NCI-H460 (cell line): ENCODE results near the gene RAP2A. TPM values are rescaled to one million over a fixed set of nuclear protein-coding genes. Genes with fewer than 3 reads are reported as not detected.

Experiments
- DNase-seq: peaks from one replicate; pipeline ENCODE4 v3.0.0-alpha.2; 2016; ENCODE audit warnings: low read depth; ENCODE audit errors: extremely low read depth
- small RNA-seq, 2 experiments: library from RNA; depleted of rRNA; stranded (forward); fragments of <200 nt; gene quantifications; one replicate each; pipeline ENCODE3, GENCODE V24; 2014
- total RNA-seq: library from RNA; depleted of rRNA; stranded (reverse); fragments of >200 nt; shearing (Covaris generic); gene quantifications from 2 replicates; pipeline ENCODE4 v1.2.3, GENCODE V29; 2014; rRNA removed

RAP2A gene
- total RNA-seq, 1 experiment from 2014 or later: 17.5 TPM

DNA sequence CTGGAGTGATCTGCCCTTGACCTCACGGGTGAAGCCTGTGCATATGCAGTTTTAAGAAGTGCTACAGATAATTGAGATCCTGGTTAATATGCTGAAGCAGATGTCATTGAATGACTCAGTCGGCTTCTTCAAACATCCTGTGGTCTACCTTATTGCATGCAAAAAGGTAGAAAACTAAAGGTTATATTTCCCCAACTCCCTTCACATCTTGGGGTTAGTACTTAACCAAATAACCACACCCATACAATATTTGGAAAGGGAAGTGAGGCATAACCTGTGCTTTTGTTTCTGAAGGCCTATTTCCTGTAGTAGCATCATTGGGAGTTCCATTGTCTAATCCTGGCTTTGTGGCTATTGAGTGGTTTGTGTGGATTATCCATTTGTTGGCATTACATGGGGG is 58.3 kb downstream of the RAP2A start:
- DNase-seq: no peak

GRCh38 chr13:97492684-97493371 is 58.9 kb downstream of the RAP2A start:
- no peak for DNase-seq

DNA sequence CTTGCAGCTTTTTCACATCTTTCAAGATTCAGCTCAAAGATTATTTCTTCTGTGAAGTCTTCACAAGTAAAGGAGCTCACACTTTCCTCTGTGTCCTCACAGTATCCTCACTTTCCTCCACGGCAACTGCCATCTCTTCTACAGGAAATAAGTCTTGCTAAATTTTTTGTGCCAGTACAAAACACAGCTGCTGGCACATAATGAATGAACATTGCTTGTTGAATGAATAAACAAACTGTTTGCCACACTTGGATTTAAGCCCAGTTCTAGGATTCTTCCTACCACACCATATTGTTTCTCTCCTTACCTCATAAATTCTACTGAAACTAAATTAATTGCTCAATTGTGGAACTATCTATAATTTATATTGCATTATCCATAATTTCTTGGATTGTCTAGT is 59.5 kb downstream of the RAP2A start:
- DNase-seq: no peak

DNA sequence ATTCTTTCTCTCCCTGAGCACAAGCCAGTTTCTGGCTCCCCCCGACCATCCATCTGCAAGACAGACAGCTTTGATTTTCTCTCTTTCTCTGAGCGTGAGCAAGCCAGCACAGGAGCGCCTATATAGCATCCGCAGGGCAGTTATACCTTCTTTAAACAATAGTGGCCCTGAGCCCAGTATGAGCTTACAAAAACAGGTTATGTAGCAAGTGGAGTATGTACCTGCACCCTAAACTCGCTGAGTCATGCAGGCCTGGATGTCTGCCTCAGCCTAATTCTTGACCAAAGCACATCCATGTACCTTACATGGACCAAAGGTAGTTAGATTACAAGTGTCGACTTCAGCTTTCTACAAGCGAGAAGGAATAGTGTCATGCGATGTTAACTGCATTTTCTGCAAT is 61.7 kb downstream of the RAP2A start:
- no peak for DNase-seq

DNA sequence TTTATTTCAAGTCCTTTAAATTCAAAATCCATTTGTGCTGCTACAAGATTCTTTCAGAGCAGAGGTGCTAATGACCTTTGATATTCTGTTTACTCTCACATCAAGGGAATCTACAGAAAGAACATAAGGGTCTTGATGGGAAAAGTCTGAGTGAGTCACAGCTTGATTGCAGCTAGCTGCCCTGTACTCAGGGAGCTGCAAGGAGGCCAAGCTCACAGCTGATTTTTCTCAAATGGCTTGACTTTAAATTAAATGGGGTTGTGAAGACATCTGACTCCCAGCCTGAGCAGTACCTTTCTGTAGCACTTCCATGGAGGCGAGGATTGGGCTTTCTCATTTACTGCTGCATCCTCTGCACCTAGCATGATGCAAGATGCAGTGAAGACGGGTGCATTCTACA is 62.5 kb downstream of the RAP2A start:
- DNase-seq: no peak

- no peak for DNase-seq
These were observed 63.4 kb downstream of the RAP2A start for GRCh38 chr13:97497400-97497799.

DNA sequence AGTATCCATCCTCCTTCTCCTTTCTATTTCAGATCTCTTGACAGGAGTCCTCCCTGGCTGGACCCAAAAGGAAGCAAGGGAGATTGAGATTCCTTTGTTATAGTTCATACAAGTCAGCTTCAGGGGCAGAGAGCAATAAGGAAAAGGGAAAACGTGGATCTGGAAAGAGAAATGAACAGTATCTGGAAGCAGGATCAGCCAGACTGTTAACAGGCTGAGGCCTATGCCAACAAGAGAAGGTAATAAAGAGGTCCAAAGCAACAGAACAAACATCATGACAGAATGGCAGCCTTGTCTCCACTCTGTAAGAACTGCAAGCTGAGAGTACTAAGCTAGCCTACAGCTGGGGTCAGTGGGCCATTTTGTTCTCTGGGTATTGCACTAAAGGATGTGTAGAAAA is 64.5 kb downstream of the RAP2A start:
- no peak for DNase-seq

- no peak for DNase-seq
These were observed 65.2 kb downstream of the RAP2A start for GRCh38 chr13:97499181-97499580.

DNA sequence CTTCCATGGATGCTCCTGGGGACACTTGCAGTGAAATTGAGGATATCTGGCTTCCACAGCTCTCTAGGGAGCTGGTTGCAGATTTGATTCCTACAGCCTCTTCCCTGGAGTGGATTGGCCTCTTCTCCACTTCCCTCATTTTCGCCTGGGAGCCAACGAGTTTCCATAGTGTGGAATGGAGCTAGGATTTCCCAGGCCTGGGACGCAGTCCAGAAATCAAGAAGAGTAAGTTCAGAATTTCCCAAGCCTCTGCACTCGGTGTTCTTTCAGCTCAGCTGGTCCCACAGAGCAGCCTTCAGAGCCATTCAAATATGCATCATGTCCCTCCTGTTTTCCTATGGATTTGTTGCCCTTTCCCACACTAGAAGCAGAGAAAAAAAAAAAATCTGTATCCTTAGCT is 68.2 kb downstream of the RAP2A start:
- DNase-seq: no peak

GRCh38 chr13:97502706-97503105 is 68.7 kb downstream of the RAP2A start:
- no peak for DNase-seq

- no peak for DNase-seq
These were observed 71.0 kb downstream of the RAP2A start for GRCh38 chr13:97505017-97505416.

- no peak for DNase-seq
These were observed 72.5 kb downstream of the RAP2A start for GRCh38 chr13:97506511-97506910.

DNA sequence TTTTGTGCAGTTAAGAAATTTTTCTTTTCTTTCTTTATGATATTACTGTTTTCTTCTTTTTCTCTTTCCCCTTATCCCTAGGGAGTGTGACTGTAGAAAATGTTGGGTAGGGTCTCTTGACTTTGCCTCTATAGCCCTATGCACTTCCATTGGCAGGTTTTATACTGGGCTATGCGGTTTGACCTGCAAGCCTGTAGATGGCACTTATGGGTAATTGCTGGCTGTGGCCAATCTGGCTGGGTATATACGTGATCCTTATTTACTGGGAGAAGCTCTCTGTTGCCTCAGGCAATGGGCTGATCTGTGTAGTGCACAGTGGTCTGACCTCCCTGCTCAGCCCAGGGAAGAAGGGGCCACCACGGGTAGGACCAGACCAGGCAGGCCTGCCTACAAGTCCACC is 78.8 kb downstream of the RAP2A start:
- no peak for DNase-seq

DNA sequence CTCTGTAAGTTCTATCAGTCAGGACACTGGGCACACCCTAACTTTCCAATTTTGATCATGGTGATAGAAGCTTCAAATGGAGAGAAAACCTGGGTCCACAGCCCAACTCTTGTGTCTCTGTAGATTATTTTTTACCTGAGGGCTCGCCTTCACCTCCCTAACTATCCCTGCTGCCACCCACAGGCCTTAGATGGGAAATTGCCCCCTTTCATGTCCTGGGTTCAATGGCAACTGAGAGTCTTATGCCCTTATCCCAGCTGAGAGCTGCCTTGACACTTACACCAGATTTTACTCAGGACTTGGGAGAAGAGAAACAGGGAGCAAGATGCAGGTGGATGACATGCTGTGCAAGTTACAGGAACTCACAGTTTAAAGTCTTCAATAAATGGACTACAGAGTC is 81.7 kb downstream of the RAP2A start:
- no peak for DNase-seq

GRCh38 chr13:97517967-97518366 is 84.0 kb downstream of the RAP2A start:
- no peak for DNase-seq

Small RNA genes within 50 kb of the gene (small RNA-seq; reads per million reads assigned to genes)
- gene AL442067.1: 0 reads per million in 2 experiments

Other genes starting within 250 kb of the RAP2A start
- 47.6 and 48.9 TPM in 2 replicates for gene MBNL2, start 211.8 kb upstream of the RAP2A start, total RNA-seq